HEK293 (cell line): ENCODE data around the gene PKD2L1.
A peak's percentile ranks its signal among the peaks of the same experiment; 100 is the strongest.

Experiments
- CTCF ChIA-PET: fragments of 350-600 bp; formaldehyde crosslinking; extraction: SDS; loops from one replicate; lab custom pipeline; 2021; ENCODE audit warnings: antibody characterized with exemption; lab: Yijun Ruan, JAX
- POLR2A ChIA-PET: fragments of 300-600 bp; formaldehyde crosslinking; extraction: SDS; loops from one replicate; lab custom pipeline; 2020; ENCODE audit warnings: antibody characterized with exemption, inconsistent platforms; lab: Yijun Ruan, JAX
- H3K27ac ChIP-seq: fragments of 200-500 bp; sonication (Bioruptor generic); 2 replicates; pipeline ENCODE4 v1.5.1; 2014; ENCODE audit warnings: low read depth, low read length, control low read depth, inconsistent platforms; ENCODE audit errors: extremely low read depth
- H3K36me3 ChIP-seq, 2 experiments: fragments of 200-500 bp in 1 of 2; sonication (Bioruptor generic) in 1 of 2; 1 replicate in 1 of 2; 2 replicates in 1 of 2; pipeline ENCODE4 v1.5.1; 2014 to 2017; ENCODE audit warnings: inconsistent platforms in 2 of 2, low read length in 2 of 2; ENCODE audit not compliant: control insufficient read depth in 2 of 2, insufficient read depth in 1 of 2
- H3K4me1 ChIP-seq: fragments of 200-500 bp; sonication (Bioruptor generic); 2 replicates; pipeline ENCODE4 v1.5.1; 2014; ENCODE audit warnings: mild to moderate bottlenecking, low read length, inconsistent platforms; ENCODE audit not compliant: control insufficient read depth, insufficient read depth
- H3K4me3 ChIP-seq: 2 replicates; pipeline ENCODE4 v1.5.1; 2011; ENCODE audit warnings: low read depth, mild to moderate bottlenecking, control low read depth, low read length, moderate library complexity
- H3K9me3 ChIP-seq: fragments of 200-500 bp; sonication (Bioruptor generic); 2 replicates; pipeline ENCODE4 v1.5.1; 2014; ENCODE audit warnings: low read depth, low read length, inconsistent platforms; ENCODE audit not compliant: control insufficient read depth, insufficient read depth
- KLF1 ChIP-seq: fragments of 450-650 bp; formaldehyde crosslinking; IDR thresholded peaks from 2 replicates; pipeline ENCODE4 v1.5.1; 2016; ENCODE audit warnings: missing biosample characterization, missing genetic modification characterization
- KLF7 ChIP-seq: fragments of 450-650 bp; formaldehyde crosslinking; IDR thresholded peaks from 2 replicates; pipeline ENCODE4 v1.5.1; 2016; ENCODE audit warnings: missing biosample characterization, missing genetic modification characterization, borderline replicate concordance
- KLF8 ChIP-seq: fragments of 450-650 bp; formaldehyde crosslinking; IDR thresholded peaks from 2 replicates; pipeline ENCODE4 v1.5.1; 2016; ENCODE audit warnings: missing biosample characterization, missing genetic modification characterization
- MYNN ChIP-seq: fragments of 450-650 bp; formaldehyde crosslinking; IDR thresholded peaks from 2 replicates; pipeline ENCODE4 v1.5.1; 2016; ENCODE audit warnings: missing biosample characterization, missing genetic modification characterization, borderline replicate concordance
- OSR2 ChIP-seq: fragments of 450-650 bp; formaldehyde crosslinking; IDR thresholded peaks from 2 replicates; pipeline ENCODE4 v1.5.1; 2016; ENCODE audit warnings: missing biosample characterization, missing genetic modification characterization
- SALL2 ChIP-seq: fragments of 450-650 bp; formaldehyde crosslinking; IDR thresholded peaks from 2 replicates; pipeline ENCODE4 v1.5.0; 2017; ENCODE audit warnings: missing biosample characterization, mild to moderate bottlenecking, missing genetic modification characterization, borderline replicate concordance
- ZBTB7A ChIP-seq: fragments of 450-650 bp; formaldehyde crosslinking; IDR thresholded peaks from 2 replicates; pipeline ENCODE4 v1.5.1; 2016; ENCODE audit warnings: low read depth, missing biosample characterization, missing genetic modification characterization
- ZFHX2 ChIP-seq: fragments of 450-650 bp; formaldehyde crosslinking; conservative IDR thresholded peaks from 2 replicates; pipeline ENCODE4 v1.5.1; 2016; ENCODE audit warnings: missing biosample characterization, missing genetic modification characterization
- ZIC2 ChIP-seq: fragments of 450-650 bp; formaldehyde crosslinking; IDR thresholded peaks from 2 replicates; pipeline ENCODE4 v1.5.1; 2016; ENCODE audit warnings: missing biosample characterization, missing genetic modification characterization
- ZNF132 ChIP-seq: fragments of 450-650 bp; formaldehyde crosslinking; IDR thresholded peaks from 2 replicates; pipeline ENCODE4 v1.5.1; 2017; ENCODE audit warnings: missing biosample characterization, missing genetic modification characterization, borderline replicate concordance
- ZNF324 ChIP-seq: fragments of 450-650 bp; formaldehyde crosslinking; IDR thresholded peaks from 2 replicates; pipeline ENCODE4 v1.5.1; 2016; ENCODE audit warnings: missing biosample characterization, missing genetic modification characterization
- ZNF335 ChIP-seq: fragments of 450-650 bp; formaldehyde crosslinking; conservative IDR thresholded peaks from 2 replicates; pipeline ENCODE4 v1.5.1; 2016; ENCODE audit warnings: missing biosample characterization, missing genetic modification characterization
- ZNF529 ChIP-seq: fragments of 450-650 bp; formaldehyde crosslinking; IDR thresholded peaks from 2 replicates; pipeline ENCODE4 v1.5.1; 2017; ENCODE audit warnings: missing genetic modification characterization, missing biosample characterization; ENCODE audit not compliant: insufficient replicate concordance
- ZNF561 ChIP-seq: fragments of 450-650 bp; IDR thresholded peaks from 2 replicates; pipeline ENCODE4 v1.5.1; 2018; ENCODE audit warnings: missing biosample characterization, missing genetic modification characterization, borderline replicate concordance
- ZNF776 ChIP-seq: fragments of 450-650 bp; formaldehyde crosslinking; IDR thresholded peaks from 2 replicates; pipeline ENCODE4 v1.5.0; 2017; ENCODE audit warnings: missing biosample characterization, missing genetic modification characterization, borderline replicate concordance
- ZNF791 ChIP-seq: fragments of 450-650 bp; formaldehyde crosslinking; IDR thresholded peaks from 2 replicates; pipeline ENCODE4 v1.5.1; 2016; ENCODE audit warnings: missing biosample characterization, missing genetic modification characterization
- ZNF837 ChIP-seq: fragments of 450-650 bp; formaldehyde crosslinking; IDR thresholded peaks from 2 replicates; pipeline ENCODE4 v1.5.1; 2016; ENCODE audit warnings: missing biosample characterization, missing genetic modification characterization
- ZSCAN30 ChIP-seq: fragments of 450-650 bp; IDR thresholded peaks from 2 replicates; pipeline ENCODE4 v1.5.1; 2018; ENCODE audit warnings: missing biosample characterization, mild to moderate bottlenecking, missing genetic modification characterization, moderate library complexity
- TF ChIP-seq, protein P1 (sequence below): fragments of 450-650 bp; formaldehyde crosslinking; IDR thresholded peaks from 2 replicates; pipeline ENCODE4 v1.5.1; 2016; ENCODE audit warnings: missing biosample characterization, missing genetic modification characterization, borderline replicate concordance
- TF ChIP-seq, protein P2 (sequence below): fragments of 450-650 bp; formaldehyde crosslinking; IDR thresholded peaks from 2 replicates; pipeline ENCODE4 v1.5.1; 2017; ENCODE audit warnings: missing biosample characterization, missing genetic modification characterization
- TF ChIP-seq, protein P3 (sequence below): fragments of 450-650 bp; formaldehyde crosslinking; IDR thresholded peaks from 2 replicates; pipeline ENCODE4; 2016; ENCODE audit warnings: missing biosample characterization, missing genetic modification characterization
- TF ChIP-seq, protein P4 (sequence below): fragments of 450-650 bp; formaldehyde crosslinking; optimal IDR thresholded peaks from 2 replicates; pipeline ENCODE3; 2016; ENCODE audit warnings: missing biosample characterization, mild to moderate bottlenecking, missing genetic modification characterization
- TF ChIP-seq, protein P5 (sequence below): fragments of 450-650 bp; formaldehyde crosslinking; IDR thresholded peaks from 2 replicates; pipeline ENCODE4 v1.5.1; 2017; ENCODE audit warnings: missing biosample characterization, missing genetic modification characterization

The PKD2L1 gene

DNA sequence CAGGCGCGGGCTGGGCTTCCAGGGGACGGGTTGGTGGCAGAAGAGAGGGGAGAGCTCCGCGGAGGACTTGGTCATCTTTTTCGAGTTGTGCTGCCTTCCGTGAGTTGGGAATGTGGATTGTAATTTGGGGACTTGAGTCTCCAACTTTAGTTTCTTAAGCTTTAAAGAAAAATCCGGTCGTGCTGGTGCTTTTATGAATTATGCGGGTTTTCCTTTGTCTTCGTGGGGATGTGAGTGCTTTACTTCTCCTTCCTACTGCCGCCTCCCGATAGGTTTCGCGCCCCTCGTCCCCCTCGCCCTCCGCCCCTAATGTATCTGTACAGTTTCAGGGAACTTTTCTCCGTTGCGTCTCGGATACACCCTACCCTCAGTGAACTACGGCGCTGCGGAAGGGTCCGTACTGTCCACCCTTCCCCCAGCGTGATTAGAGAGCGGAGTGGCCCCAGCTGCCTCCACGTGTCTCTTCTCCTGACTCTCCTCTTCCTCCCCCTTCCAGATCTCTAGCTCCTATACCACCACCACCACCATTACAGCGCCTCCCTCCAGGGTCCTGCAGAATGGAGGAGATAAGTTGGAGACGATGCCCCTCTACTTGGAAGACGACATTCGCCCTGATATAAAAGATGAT, 17.7 kb upstream of the PKD2L1 start (continued):
- TF ChIP-seq, protein P1, sequence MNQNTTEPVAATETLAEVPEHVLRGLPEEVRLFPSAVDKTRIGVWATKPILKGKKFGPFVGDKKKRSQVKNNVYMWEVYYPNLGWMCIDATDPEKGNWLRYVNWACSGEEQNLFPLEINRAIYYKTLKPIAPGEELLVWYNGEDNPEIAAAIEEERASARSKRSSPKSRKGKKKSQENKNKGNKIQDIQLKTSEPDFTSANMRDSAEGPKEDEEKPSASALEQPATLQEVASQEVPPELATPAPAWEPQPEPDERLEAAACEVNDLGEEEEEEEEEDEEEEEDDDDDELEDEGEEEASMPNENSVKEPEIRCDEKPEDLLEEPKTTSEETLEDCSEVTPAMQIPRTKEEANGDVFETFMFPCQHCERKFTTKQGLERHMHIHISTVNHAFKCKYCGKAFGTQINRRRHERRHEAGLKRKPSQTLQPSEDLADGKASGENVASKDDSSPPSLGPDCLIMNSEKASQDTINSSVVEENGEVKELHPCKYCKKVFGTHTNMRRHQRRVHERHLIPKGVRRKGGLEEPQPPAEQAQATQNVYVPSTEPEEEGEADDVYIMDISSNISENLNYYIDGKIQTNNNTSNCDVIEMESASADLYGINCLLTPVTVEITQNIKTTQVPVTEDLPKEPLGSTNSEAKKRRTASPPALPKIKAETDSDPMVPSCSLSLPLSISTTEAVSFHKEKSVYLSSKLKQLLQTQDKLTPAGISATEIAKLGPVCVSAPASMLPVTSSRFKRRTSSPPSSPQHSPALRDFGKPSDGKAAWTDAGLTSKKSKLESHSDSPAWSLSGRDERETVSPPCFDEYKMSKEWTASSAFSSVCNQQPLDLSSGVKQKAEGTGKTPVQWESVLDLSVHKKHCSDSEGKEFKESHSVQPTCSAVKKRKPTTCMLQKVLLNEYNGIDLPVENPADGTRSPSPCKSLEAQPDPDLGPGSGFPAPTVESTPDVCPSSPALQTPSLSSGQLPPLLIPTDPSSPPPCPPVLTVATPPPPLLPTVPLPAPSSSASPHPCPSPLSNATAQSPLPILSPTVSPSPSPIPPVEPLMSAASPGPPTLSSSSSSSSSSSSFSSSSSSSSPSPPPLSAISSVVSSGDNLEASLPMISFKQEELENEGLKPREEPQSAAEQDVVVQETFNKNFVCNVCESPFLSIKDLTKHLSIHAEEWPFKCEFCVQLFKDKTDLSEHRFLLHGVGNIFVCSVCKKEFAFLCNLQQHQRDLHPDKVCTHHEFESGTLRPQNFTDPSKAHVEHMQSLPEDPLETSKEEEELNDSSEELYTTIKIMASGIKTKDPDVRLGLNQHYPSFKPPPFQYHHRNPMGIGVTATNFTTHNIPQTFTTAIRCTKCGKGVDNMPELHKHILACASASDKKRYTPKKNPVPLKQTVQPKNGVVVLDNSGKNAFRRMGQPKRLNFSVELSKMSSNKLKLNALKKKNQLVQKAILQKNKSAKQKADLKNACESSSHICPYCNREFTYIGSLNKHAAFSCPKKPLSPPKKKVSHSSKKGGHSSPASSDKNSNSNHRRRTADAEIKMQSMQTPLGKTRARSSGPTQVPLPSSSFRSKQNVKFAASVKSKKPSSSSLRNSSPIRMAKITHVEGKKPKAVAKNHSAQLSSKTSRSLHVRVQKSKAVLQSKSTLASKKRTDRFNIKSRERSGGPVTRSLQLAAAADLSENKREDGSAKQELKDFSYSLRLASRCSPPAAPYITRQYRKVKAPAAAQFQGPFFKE (tag by site-specific recombination) = no peak; the same call in 1 of the 2 replicates
- TF ChIP-seq ZFHX2 (tag by site-specific recombination) = no peak
- TF ChIP-seq, protein P2, sequence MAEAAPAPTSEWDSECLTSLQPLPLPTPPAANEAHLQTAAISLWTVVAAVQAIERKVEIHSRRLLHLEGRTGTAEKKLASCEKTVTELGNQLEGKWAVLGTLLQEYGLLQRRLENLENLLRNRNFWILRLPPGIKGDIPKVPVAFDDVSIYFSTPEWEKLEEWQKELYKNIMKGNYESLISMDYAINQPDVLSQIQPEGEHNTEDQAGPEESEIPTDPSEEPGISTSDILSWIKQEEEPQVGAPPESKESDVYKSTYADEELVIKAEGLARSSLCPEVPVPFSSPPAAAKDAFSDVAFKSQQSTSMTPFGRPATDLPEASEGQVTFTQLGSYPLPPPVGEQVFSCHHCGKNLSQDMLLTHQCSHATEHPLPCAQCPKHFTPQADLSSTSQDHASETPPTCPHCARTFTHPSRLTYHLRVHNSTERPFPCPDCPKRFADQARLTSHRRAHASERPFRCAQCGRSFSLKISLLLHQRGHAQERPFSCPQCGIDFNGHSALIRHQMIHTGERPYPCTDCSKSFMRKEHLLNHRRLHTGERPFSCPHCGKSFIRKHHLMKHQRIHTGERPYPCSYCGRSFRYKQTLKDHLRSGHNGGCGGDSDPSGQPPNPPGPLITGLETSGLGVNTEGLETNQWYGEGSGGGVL (tag by site-specific recombination) = peak; percentile 38
- no peak for TF ChIP-seq ZNF529 (tag by site-specific recombination)
- TF ChIP-seq ZNF324 (tag by site-specific recombination) = no peak
- no peak for TF ChIP-seq ZNF791
- no peak for TF ChIP-seq ZNF132
- no peak for TF ChIP-seq MYNN (tag by site-specific recombination)
- TF ChIP-seq ZNF776 = no peak

DNA sequence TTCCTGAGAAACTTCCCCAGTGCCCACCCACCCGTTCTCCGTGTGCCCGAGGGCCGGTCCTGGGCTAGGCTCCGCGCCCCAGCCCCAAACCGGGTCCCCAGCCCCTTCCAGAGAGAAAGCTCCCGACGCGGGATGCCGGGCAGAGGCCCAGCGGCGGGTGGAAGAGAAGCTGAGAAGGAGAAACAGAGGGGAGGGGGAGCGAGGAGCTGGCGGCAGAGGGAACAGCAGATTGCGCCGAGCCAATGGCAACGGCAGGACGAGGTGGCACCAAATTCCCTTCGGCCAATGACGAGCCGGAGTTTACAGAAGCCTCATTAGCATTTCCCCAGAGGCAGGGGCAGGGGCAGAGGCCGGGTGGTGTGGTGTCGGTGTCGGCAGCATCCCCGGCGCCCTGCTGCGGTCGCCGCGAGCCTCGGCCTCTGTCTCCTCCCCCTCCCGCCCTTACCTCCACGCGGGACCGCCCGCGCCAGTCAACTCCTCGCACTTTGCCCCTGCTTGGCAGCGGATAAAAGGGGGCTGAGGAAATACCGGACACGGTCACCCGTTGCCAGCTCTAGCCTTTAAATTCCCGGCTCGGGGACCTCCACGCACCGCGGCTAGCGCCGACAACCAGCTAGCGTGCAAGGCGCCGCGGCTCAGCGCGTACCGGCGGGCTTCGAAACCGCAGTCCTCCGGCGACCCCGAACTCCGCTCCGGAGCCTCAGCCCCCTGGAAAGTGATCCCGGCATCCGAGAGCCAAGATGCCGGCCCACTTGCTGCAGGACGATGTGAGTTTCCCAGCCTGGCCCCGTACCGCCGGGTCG, 16.9 kb upstream of the PKD2L1 start, which contains the start of gene SCD:
SCD (plus strand) TSS at position 469 of the 803 bp plus-strand sequence; CDS start at position 741, 272 bp downstream.
- CTCF ChIA-PET = interaction anchor here (0.7 to 20.2 kb wide), 5 partner anchors 73 to 172 kb away, joined by 3 to 342 read pairs (median 3); partner anchors contain the start of gene SEC31B
- POLR2A ChIA-PET = interaction anchor here (0.6 to 4.5 kb wide), 24 partner anchors 12 to 1064 kb away, joined by 3 to 71 read pairs (median 6); partner anchors contain the start of genes BLOC1S2, ENTPD7, HIF1AN and PKD2L1
- Histone ChIP-seq H3K9me3 (no peaks in the 10 kb centered on the region), H3K27ac (peak within 1 kb of the TSS; percentile 99), H3K36me3 (peaks cover 11 to 37% of the 10 kb centered on the region in 2 experiments), H3K4me3 (peak within 1 kb of the TSS; percentile 77), H3K4me1 (peaks cover 21% of the 10 kb centered on the region)
- peak; percentile 96 for TF ChIP-seq OSR2 (tag by site-specific recombination)
- TF ChIP-seq, protein P3, sequence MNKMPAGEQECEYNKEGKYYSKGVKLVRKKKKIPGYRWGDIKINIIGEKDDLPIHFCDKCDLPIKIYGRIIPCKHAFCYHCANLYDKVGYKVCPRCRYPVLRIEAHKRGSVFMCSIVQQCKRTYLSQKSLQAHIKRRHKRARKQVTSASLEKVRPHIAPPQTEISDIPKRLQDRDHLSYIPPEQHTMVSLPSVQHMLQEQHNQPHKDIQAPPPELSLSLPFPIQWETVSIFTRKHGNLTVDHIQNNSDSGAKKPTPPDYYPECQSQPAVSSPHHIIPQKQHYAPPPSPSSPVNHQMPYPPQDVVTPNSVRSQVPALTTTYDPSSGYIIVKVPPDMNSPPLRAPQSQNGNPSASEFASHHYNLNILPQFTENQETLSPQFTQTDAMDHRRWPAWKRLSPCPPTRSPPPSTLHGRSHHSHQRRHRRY (tag by site-specific recombination) = no peak
- TF ChIP-seq, protein P4, sequence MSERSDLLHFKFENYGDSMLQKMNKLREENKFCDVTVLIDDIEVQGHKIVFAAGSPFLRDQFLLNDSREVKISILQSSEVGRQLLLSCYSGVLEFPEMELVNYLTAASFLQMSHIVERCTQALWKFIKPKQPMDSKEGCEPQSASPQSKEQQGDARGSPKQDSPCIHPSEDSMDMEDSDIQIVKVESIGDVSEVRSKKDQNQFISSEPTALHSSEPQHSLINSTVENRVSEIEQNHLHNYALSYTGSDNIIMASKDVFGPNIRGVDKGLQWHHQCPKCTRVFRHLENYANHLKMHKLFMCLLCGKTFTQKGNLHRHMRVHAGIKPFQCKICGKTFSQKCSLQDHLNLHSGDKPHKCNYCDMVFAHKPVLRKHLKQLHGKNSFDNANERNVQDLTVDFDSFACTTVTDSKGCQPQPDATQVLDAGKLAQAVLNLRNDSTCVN (tag by site-specific recombination) = peak; percentile 77
- TF ChIP-seq ZSCAN30 (tag by site-specific recombination) = peak; percentile 11
- TF ChIP-seq ZNF561 (tag by site-specific recombination) = peak; percentile 56; the same call in 1 of the 2 replicates
- TF ChIP-seq, protein P5, sequence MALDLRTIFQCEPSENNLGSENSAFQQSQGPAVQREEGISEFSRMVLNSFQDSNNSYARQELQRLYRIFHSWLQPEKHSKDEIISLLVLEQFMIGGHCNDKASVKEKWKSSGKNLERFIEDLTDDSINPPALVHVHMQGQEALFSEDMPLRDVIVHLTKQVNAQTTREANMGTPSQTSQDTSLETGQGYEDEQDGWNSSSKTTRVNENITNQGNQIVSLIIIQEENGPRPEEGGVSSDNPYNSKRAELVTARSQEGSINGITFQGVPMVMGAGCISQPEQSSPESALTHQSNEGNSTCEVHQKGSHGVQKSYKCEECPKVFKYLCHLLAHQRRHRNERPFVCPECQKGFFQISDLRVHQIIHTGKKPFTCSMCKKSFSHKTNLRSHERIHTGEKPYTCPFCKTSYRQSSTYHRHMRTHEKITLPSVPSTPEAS (tag by site-specific recombination) = peak; percentile 55; the same call in 1 of the 2 replicates
- TF ChIP-seq KLF8 (tag by site-specific recombination) = peak; percentile 83
- TF ChIP-seq KLF7 (tag by site-specific recombination) = 0 out of 2 replicates have a peak, but pooled peaks have one; percentile 56
- TF ChIP-seq SALL2 = no peak
- TF ChIP-seq ZNF837 (tag by site-specific recombination) = no peak
- peak; percentile 49 for TF ChIP-seq KLF1 (tag by site-specific recombination)
- peak; percentile 50 for TF ChIP-seq ZBTB7A (tag by site-specific recombination)
- peak; percentile 45; the same call in 1 of the 2 replicates for TF ChIP-seq ZNF335 (tag by site-specific recombination)
- TF ChIP-seq ZIC2 (tag by site-specific recombination) = peak; percentile 81
